HG03039 (cell line): ENCODE measurements around the gene PRR7.

Experiments
- ATAC-seq: cut with Tn5 transposase; IDR thresholded peaks from one replicate; pipeline ENCODE4 v1.9.1; 2021; ENCODE audit warnings: mild to moderate bottlenecking, moderate library complexity; ENCODE audit not compliant: unreplicated experiment

The PRR7 gene

GRCh38 chr5:177466861-177467260 lies 20.2 kb downstream of the PRR7 start:
- ATAC-seq, result no peak

GRCh38 chr5:177467436-177467835 lies 20.8 kb downstream of the PRR7 start:
- no peak for ATAC-seq

GRCh38 chr5:177468329-177468684 lies 21.7 kb downstream of the PRR7 start:
- ATAC-seq, result no peak

- ATAC-seq, result no peak
Measured at GRCh38 chr5:177468685-177469628, 22.3 kb downstream of the PRR7 start.

- no peak for ATAC-seq
Measured at GRCh38 chr5:177469750-177470525, 23.3 kb downstream of the PRR7 start.

GRCh38 chr5:177470759-177471536 lies 24.3 kb downstream of the PRR7 start:
- ATAC-seq, result no peak

GRCh38 chr5:177471610-177472356 lies 25.2 kb downstream of the PRR7 start:
- ATAC-seq, result no peak

GRCh38 chr5:177472460-177473442 lies 26.1 kb downstream of the PRR7 start:
- ATAC-seq, result no peak

GRCh38 chr5:177473443-177474001 lies 26.9 kb downstream of the PRR7 start, which contains the start of gene DBN1:
DBN1 (minus strand) TSS chr5:177473634; CDS start chr5:177473521, 113 bp downstream.
- ATAC-seq, result no peak

GRCh38 chr5:177474002-177474476 lies 27.4 kb downstream of the PRR7 start:
- no peak for ATAC-seq

GRCh38 chr5:177474846-177475562 lies 28.4 kb downstream of the PRR7 start:
- no peak for ATAC-seq

GRCh38 chr5:177475563-177476427 lies 29.2 kb downstream of the PRR7 start:
- no peak for ATAC-seq

GRCh38 chr5:177476531-177477233 lies 30.1 kb downstream of the PRR7 start:
- ATAC-seq, result no peak

- ATAC-seq, result no peak
Measured at GRCh38 chr5:177477701-177478477, 31.3 kb downstream of the PRR7 start.

GRCh38 chr5:177478711-177479646 lies 32.4 kb downstream of the PRR7 start:
- ATAC-seq, result no peak
